NK-92 treated with Interleukin-12 subunit alpha and Interleukin-12 subunit beta, amount 100 ng/mL, for 24 hours (cell line): ENCODE results near the gene SBK1.

Source experiments
- DNase-seq: peaks from one replicate; lab custom pipeline; 2025; lab: John Stamatoyannopoulos, UW

Gene SBK1

GRCh38 chr16:28282045-28282444 is 10.3 kb upstream of the SBK1 start:
- DNase-seq: no peak

- DNase-seq: no peak
Measured at GRCh38 chr16:28283173-28283572, 9.2 kb upstream of the SBK1 start.

DNA sequence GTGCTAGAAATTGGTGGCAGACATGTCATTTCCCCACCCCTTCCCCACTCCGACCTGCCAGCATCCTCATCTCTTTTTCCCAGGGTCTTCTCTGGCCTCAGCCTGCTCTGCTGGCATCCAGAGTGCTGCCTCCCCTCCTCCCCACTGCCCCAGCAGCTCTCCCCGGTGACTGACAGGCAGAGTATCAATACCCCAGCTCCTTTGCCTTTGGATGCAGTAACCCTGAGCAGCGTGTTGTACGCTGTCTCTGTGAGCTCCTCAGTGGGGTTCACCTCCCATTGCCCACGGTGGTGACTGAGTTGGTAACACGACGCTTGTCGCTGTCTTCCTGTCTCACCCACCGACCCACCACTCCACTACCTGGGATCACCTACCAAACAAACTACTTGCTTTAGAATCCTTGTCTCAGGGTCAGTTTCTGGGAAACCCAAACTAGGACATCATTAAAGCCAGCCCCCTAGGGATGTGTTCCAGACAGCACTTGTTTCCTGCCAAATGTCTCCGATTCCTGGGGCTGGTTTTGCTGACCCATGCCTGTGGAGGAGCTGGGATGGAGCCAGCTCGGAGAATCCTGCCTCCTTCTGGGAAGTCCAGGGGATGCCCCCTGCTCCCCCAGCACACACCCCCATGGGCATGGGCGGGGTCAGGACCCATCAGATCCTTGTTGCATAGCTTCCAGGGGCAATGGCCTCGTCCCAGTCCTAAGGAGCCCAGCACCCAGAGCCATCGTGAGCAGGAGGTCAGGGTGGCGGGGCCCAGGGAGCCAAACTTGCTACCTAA is 8.3 kb upstream of the SBK1 start:
- DNase-seq: no peak

DNA sequence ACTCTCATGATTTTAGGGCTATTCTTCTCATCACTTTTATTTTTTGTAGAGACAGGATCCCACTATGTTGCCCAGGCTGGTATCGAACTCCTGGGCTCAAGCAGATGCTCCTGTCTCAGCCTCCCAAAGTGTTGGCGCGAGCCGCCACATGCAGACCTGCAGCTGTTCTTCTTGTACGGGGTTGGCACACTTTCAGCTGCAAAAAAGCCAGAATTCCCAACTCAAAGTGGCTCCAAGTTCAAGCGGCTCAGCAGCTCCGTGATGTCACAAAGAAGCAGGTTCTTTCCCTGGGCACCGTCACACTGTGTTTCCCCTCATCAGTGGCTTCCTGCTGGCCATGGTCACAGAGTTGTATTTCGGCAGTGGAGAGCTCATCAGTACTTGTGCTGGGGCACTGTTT is 6.7 kb upstream of the SBK1 start:
- no peak for DNase-seq

DNA sequence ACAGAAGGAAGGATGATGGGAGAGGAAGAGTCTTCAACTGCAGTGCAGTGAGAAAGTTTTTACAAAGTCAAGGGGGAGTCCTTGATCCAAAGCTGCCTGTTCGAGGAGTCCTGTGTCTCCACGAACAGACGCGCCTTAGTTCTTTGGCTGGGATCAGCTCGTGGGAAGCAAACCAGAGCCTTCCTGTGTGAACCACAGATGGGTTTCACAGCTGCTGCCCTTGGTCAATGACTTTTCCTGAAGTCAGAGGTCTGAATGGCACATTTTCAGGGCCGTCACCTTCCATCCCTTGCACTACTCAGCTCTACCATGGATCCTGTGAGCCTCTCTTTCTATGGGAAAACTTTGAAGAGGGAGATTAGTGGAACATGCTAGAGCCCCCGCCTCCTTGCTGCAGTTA is 4.2 kb upstream of the SBK1 start:
- DNase-seq: no peak

DNA sequence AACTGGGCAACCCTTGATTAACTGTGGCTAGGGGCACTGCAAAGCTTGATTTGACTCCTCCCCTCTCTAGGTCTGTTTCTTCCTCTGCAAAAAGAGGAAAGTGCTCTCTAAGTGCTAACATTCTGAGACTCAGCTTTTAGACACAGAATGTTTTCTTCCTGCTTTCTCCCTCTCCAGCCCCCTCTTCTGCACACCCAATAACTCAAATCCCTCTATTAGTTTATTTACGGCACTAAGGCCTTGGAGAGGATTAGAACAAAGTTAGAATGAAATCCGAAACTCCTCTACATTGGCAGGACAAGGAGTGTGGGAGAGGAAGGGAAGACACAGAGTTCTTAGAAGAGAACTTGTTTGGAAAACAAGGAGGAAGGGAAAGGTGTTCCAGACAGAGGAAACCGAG is 3.3 kb upstream of the SBK1 start:
- no peak for DNase-seq

GRCh38 chr16:28289939-28290858 is 2.1 kb upstream of the SBK1 start:
- no peak for DNase-seq

GRCh38 chr16:28290859-28291254 is 1.5 kb upstream of the SBK1 start:
- DNase-seq: no peak

DNA sequence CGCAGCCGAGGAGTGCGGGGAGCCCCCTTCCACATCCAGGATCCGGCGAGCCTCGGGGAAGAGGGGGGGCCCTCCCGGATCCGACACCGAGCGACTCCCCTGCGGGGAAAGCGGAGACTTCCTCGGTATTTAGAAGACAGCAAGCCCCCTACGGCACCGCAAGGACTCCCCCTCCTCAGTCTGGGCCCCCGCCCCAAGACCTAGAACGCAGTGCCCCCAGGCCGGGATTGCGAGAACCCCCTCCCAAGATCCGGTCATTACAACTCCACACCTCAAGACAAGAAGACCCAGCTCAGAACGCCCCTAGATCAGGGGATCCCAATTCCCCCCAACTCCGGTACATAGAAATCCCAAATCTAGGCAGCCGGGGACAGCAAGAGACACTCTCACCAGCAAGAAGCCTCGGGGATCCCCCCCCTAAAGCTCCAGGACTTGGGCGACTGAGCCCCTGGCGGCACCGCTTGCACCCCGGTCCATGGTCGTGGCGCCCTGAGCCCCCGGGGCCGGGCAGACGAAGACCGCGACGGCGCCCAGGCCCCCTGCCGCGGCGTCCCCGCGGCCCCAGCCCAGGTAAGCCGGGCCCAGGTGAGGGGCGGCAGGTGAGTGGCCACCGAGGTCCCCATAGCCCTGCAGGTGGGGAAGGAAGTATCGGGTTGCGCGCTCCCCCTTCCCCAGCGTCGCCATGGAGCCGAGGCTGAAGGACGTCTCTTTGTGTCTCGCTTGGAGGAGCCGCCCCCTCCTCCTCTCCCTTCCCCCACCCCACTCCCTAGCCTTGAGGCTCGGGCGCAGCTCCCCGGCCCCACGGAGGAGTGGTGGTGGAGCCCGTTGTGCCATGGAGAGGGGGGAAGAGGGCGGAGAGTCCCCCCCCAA is 641 bp downstream of the SBK1 start:
- DNase-seq: no peak

GRCh38 chr16:28293601-28293960 is 1.3 kb downstream of the SBK1 start:
- no peak for DNase-seq

- no peak for DNase-seq
Measured at GRCh38 chr16:28294201-28294600, 1.9 kb downstream of the SBK1 start.

DNA sequence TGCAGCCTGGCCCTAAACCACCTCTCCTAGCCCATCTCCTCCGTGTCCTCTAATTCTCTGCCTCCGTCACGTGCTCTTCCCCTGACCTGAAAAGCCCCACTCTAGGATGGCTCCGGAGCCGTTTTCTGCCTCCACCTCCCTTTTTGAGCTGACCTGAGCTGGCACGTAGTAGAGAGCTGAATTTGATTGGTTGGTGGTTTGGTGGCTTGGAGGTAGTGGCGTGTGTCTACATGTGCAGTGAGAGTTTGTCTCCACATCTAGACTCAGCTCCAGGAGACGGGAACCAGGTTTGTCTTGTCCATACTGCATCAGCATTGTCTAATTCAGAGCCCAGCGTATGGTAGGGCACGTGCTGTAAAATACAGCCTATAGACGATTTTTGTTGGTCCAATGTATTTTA is 3.0 kb downstream of the SBK1 start:
- no peak for DNase-seq

GRCh38 chr16:28297308-28297707 is 5.0 kb downstream of the SBK1 start:
- no peak for DNase-seq

- DNase-seq: no peak
Measured at GRCh38 chr16:28297784-28298510, 5.6 kb downstream of the SBK1 start.

DNA sequence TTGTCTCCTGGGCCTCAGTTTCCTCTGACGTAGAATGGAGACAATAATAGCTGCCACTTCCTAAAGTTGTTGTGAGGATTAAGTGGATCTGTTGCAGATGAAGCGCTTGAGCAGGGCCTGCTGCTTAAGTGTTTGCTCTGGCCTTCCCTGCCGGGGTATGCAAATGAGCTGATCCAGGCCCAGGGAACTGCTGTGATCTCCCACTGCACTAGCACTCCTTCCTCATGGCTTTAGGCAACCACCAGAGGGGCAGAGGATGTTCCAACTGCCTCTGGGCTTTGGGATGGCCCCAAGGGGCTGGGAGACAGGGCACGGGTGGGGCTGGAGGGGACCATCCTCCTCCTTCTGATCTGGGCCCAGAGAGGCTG is 6.2 kb downstream of the SBK1 start:
- DNase-seq: no peak

DNA sequence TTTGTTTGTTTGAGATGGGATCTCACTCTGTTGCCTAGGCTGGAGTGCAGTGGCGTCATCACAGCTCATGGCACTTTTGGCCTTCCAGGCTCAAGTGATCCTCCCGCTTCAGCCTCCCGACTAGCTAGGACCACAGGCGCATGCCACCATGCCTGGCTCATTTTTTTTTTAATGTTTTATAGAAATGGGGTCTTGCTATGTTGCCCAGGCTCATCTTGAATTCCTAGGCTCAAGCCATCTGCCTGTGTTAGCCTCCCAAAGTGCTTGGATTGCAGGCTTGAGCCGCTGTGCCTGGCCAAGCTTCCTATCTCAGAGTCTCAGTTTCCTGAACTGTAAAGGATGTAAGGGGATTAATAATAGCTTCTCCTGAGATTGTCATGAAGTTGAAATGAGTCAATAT is 8.0 kb downstream of the SBK1 start:
- no peak for DNase-seq

- no peak for DNase-seq
Measured at GRCh38 chr16:28301154-28301553, 8.8 kb downstream of the SBK1 start.

GRCh38 chr16:28301620-28302019 is 9.3 kb downstream of the SBK1 start:
- DNase-seq: no peak

DNA sequence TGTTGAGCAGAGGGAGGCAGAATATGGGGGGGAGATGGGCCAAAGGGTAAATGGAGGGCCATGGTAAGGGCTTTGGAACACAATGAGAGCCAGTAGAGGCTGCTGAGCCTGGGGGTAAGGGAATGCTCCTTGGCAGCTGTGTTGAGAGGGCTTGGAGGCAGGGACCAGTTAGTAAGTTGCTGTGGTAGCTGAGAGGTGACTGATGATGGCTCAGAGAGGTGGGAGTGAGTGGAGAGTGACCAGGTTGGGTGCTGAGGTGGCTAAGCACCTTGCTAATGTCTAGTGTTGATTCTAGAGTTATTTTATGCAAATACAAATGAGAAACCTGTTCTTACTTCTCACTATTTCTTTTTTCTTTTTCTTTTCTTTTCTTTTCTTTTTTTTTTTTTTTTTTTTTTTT is 10.8 kb downstream of the SBK1 start:
- DNase-seq: no peak

- DNase-seq: no peak
Measured at GRCh38 chr16:28304214-28304613, 11.9 kb downstream of the SBK1 start.

GRCh38 chr16:28307936-28308335 is 15.6 kb downstream of the SBK1 start:
- DNase-seq: no peak
